ENCODE measurements around the gene ANKRD60. TPM values are rescaled to one million over a fixed set of nuclear protein-coding genes. Genes with fewer than 3 reads are reported as not detected.

The ANKRD60 gene
- total and polyA plus RNA-seq, 11 donors, result not detected

- 63 to 89% (median 69%) methylated on average over 6 to 9 of the region's 9 CpGs for WGBS, 4 donors
- no peak for TF ChIP-seq CTCF (IDR thresholded peaks at IDR 0.05)
- no peak for TF ChIP-seq POLR2A (IDR thresholded peaks at IDR 0.05)
- peak in 3 of 4 donors; percentile 42 to 72 (median 44) for ATAC-seq
- no peak overlapping the region for H3K27ac ChIP-seq
- peak in 3 of 5 donors; percentile 25 to 53 (median 49) for DNase-seq
- H3K27me3 ChIP-seq, result no peaks in the 10 kb centered on the region
- intact Hi-C loops (cut with DNase I), result loop anchor here in 1 of 10 donors (5.0 kb wide), 1 partner anchor 677 kb away; no protein-coding TSS in a partner anchor
- no peak overlapping the region for H3K4me3 ChIP-seq
- H3K9me3 ChIP-seq, result peaks cover 0 to 5% (median 0%) of the 10 kb centered on the region in 12 donors
- no peaks in the 10 kb centered on the region for H3K36me3 ChIP-seq
- peaks cover 0 to 3% (median 0%) of the 10 kb centered on the region in 12 donors for H3K4me1 ChIP-seq
Measured at GRCh38 chr20:58198901-58199355, 29.5 kb downstream of the ANKRD60 start.

- intact Hi-C loops (cut with DNase I), result loop anchor here in 1 of 10 donors (5.0 kb wide), 1 partner anchor 676 kb away; no protein-coding TSS in a partner anchor
- H3K9me3 ChIP-seq, result peaks cover 0 to 5% (median 0%) of the 10 kb centered on the region in 12 donors
- H3K4me1 ChIP-seq, result peaks cover 0 to 3% (median 0%) of the 10 kb centered on the region in 12 donors
- no peaks in the 10 kb centered on the region for H3K36me3 ChIP-seq
- DNase-seq (no peak), ATAC-seq (no peak)
- TF ChIP-seq CTCF (IDR thresholded peaks at IDR 0.05) (no peak), POLR2A (IDR thresholded peaks at IDR 0.05) (no peak)
- 76 to 83% (median 78%) methylated on average over 4 of the region's 4 CpGs for WGBS, 4 donors
- H3K4me3 ChIP-seq, result no peak overlapping the region
- H3K27ac ChIP-seq, result no peak overlapping the region
- no peaks in the 10 kb centered on the region for H3K27me3 ChIP-seq
Measured at GRCh38 chr20:58198384-58198783, 30.1 kb downstream of the ANKRD60 start.

GRCh38 chr20:58197185-58197469 is 31.3 kb downstream of the ANKRD60 start:
- no peaks in the 10 kb centered on the region for H3K36me3 ChIP-seq
- 87 to 91% (median 90%) methylated on average over 8 of the region's 8 CpGs for WGBS, 4 donors
- DNase-seq (no peak), ATAC-seq (no peak)
- H3K9me3 ChIP-seq, result peaks cover 0 to 5% (median 0%) of the 10 kb centered on the region in 12 donors
- peaks cover 0 to 9% (median 0%) of the 10 kb centered on the region in 9 donors for H3K27me3 ChIP-seq
- no peaks in the 10 kb centered on the region for H3K4me1 ChIP-seq
- no peak overlapping the region for H3K4me3 ChIP-seq
- H3K27ac ChIP-seq, result no peak overlapping the region
- intact Hi-C loops (cut with DNase I), result loop anchor here in 1 of 10 donors (5.0 kb wide), 1 partner anchor 675 kb away; no protein-coding TSS in a partner anchor
- TF ChIP-seq CTCF (IDR thresholded peaks at IDR 0.05), result no peak
- no peak for TF ChIP-seq POLR2A (IDR thresholded peaks at IDR 0.05)

DNA sequence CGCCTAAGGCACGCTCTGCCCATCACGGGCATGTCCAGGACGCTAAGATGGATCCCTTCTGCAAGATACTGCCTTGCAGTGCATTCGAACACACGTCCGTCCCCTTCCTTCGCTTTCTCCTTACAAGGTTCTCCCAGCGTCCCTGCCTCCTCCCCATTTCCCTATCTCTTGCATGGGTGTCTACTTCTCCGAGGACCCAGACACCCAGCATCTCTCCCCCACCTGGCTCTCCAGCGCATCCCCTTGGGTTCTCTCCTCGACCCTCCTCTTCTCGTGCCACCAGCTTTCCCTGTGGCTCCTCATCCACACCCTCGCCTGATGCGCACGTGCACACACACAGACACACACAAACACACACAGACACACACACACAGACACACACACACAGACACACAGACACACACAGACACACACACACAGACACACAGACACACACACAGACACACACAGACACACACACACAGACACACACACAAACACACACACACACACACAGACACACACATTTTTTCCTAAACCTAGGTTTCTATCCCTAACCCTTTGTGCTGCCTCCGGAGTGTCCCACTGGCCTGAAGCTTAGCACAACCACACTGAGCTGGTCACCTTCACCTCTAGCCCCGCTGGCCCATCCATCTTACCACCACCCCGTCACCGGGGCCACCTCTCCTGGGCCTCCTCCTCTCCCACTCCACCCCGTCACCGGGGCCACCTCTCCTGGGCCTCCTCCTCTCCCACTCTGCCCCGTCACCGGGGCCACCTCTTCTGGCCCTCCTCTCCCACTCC is 31.9 kb downstream of the ANKRD60 start:
- WGBS, 4 donors, result 85 to 87% (median 86%) methylated on average over 24 of the region's 24 CpGs
- Histone ChIP-seq H3K4me1 (no peaks in the 10 kb centered on the region), H3K27ac (no peak overlapping the region), H3K27me3 (peaks cover 0 to 10% (median 0%) of the 10 kb centered on the region in 9 donors), H3K36me3 (no peaks in the 10 kb centered on the region), H3K4me3 (no peak overlapping the region), H3K9me3 (peaks cover 0 to 5% (median 0%) of the 10 kb centered on the region in 12 donors)
- ATAC-seq (no peak), DNase-seq (no peak)
- intact Hi-C loops (cut with DNase I), result loop anchor here in 1 of 10 donors (5.0 kb wide), 1 partner anchor 674 kb away; no protein-coding TSS in a partner anchor
- TF ChIP-seq POLR2A (IDR thresholded peaks at IDR 0.05) (no peak), CTCF (IDR thresholded peaks at IDR 0.05) (no peak)
